GM13977 (cell line): ENCODE data around the gene GPR107.

Experiments
- DNase-seq: peaks from one replicate; pipeline ENCODE4 v3.0.0; 2012; ENCODE audit warnings: low spot score
- CTCF ChIP-seq: IDR thresholded peaks from 2 replicates; pipeline ENCODE4 v1.5.1; 2012; ENCODE audit warnings: mild to moderate bottlenecking, control low read depth; ENCODE audit not compliant: insufficient read depth; ENCODE audit errors: extremely low read depth, missing control alignments
- in situ Hi-C: fragments of 300-500 bp; cut with MboI; formaldehyde crosslinking; loops from one replicate; pipeline ENCODE4 v1.12.0; 2022; ENCODE audit warnings: low sequenced_read_pairs, low pct_unique_long_range_greater_than_20kb, mixed read lengths, inconsistent platforms; ENCODE audit not compliant: unreplicated experiment

Gene GPR107

GRCh38 chr9:130022566-130023143 lies 31.1 kb upstream of the GPR107 start:
- TF ChIP-seq CTCF, result no peak
- no peak for DNase-seq
- in situ Hi-C loops, result no loop called here

- TF ChIP-seq CTCF, result no peak
- DNase-seq, result no peak
- in situ Hi-C loops, result no loop called here
Observed at GRCh38 chr9:130023144-130023787, 30.4 kb upstream of the GPR107 start.

- DNase-seq, result no peak
- no peak for TF ChIP-seq CTCF
- in situ Hi-C loops, result no loop called here
Observed at GRCh38 chr9:130023994-130024596, 29.6 kb upstream of the GPR107 start.

GRCh38 chr9:130024597-130024994 lies 29.1 kb upstream of the GPR107 start:
- in situ Hi-C loops, result no loop called here
- no peak for DNase-seq
- no peak for TF ChIP-seq CTCF

- in situ Hi-C loops, result no loop called here
- no peak for TF ChIP-seq CTCF
- no peak for DNase-seq
Observed at GRCh38 chr9:130026583-130027340, 26.9 kb upstream of the GPR107 start.

- in situ Hi-C loops, result no loop called here
- no peak for DNase-seq
- no peak for TF ChIP-seq CTCF
Observed at GRCh38 chr9:130027533-130028365, 26.0 kb upstream of the GPR107 start.
